Measurements from ENCODE around the gene ATPAF1. TPM values are rescaled to one million over a fixed set of nuclear protein-coding genes. Genes with fewer than 3 reads are reported as not detected.

ATPAF1 gene
- total and polyA plus RNA-seq, 9 of the 15 experiments (the other 6 are each of a cell fraction or from before 2014, with no cell fraction given): 6.3 to 56.2 (median 27.4) TPM

DNA sequence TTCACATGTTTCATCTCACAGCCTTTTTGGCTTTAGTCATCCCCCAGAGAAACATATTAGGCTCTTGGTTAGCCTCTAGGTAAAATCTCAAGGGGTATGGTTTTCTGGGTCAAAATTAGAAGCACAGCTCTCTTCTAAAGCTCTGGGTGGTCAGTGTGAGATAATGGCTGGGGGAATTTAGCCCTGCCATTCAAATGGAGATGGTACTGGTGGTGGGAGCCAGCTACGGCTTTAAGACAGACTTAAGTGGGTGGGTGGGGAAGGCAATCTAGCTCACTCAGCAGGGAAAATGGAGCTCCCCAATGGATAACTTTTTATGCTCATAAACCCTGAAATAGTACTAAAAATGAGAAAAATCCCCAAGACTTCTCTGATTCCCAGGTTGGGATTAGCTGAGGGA, 9.2 kb upstream of the ATPAF1 start (continued):
- TF ChIP-seq GTF2F1 (IDR thresholded peaks at IDR 0.05; ENCODE audit: low read depth, low read length) (no peak), PTBP1 (IDR thresholded peaks at IDR 0.05; ENCODE audit: low read depth, low read length) (no peak), ZNF224 (CRISPR knock-in tag; IDR thresholded peaks at IDR 0.05) (no peak), PCBP1 (IDR thresholded peaks at IDR 0.05; ENCODE audit: low read depth, low read length, poor library complexity, severe bottlenecking) (no peak), MCM7 (IDR thresholded peaks at IDR 0.05) (no peak)
- TF ChIP-seq, protein P1, sequence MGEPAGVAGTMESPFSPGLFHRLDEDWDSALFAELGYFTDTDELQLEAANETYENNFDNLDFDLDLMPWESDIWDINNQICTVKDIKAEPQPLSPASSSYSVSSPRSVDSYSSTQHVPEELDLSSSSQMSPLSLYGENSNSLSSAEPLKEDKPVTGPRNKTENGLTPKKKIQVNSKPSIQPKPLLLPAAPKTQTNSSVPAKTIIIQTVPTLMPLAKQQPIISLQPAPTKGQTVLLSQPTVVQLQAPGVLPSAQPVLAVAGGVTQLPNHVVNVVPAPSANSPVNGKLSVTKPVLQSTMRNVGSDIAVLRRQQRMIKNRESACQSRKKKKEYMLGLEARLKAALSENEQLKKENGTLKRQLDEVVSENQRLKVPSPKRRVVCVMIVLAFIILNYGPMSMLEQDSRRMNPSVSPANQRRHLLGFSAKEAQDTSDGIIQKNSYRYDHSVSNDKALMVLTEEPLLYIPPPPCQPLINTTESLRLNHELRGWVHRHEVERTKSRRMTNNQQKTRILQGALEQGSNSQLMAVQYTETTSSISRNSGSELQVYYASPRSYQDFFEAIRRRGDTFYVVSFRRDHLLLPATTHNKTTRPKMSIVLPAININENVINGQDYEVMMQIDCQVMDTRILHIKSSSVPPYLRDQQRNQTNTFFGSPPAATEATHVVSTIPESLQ (CRISPR knock-in tag; IDR thresholded peaks at IDR 0.05): no peak
- TF ChIP-seq, protein P2, sequence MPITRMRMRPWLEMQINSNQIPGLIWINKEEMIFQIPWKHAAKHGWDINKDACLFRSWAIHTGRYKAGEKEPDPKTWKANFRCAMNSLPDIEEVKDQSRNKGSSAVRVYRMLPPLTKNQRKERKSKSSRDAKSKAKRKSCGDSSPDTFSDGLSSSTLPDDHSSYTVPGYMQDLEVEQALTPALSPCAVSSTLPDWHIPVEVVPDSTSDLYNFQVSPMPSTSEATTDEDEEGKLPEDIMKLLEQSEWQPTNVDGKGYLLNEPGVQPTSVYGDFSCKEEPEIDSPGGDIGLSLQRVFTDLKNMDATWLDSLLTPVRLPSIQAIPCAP (CRISPR knock-in tag; IDR thresholded peaks at IDR 0.05; ENCODE audit: borderline replicate concordance): no peak
- TF ChIP-seq, protein P3, sequence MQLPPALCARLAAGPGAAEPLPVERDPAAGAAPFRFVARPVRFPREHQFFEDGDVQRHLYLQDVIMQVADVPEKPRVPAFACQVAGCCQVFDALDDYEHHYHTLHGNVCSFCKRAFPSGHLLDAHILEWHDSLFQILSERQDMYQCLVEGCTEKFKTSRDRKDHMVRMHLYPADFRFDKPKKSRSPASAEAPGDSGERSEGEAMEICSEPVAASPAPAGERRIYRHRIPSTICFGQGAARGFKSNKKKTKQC (CRISPR knock-in tag; IDR thresholded peaks at IDR 0.05): no peak

Measured in K562 (cell line).